Fibroblast of pulmonary artery (primary cell): ENCODE results near the gene GUCY1A1.

Experiments used
- DNase-seq: peaks from one replicate; pipeline ENCODE4 v3.0.0-alpha.2; 2010; ENCODE audit warnings: low read depth
- H3K4me3 ChIP-seq: replicated peaks from 2 replicates; pipeline ENCODE4 v1.5.1; 2011; ENCODE audit warnings: low read depth, mild to moderate bottlenecking, control low read depth, low read length, moderate library complexity
- CTCF ChIP-seq: IDR thresholded peaks from 2 replicates; pipeline ENCODE4 v1.5.1; 2011; ENCODE audit warnings: mild to moderate bottlenecking, control low read depth, low read length, inconsistent platforms; ENCODE audit errors: missing control alignments

The GUCY1A1 gene

GRCh38 chr4:155701827-155702226 is 35.2 kb downstream of the GUCY1A1 start:
- H3K4me3 ChIP-seq = no peak overlapping the region
- TF ChIP-seq CTCF = no peak
- DNase-seq = no peak

- H3K4me3 ChIP-seq = no peak overlapping the region
- TF ChIP-seq CTCF = no peak
- DNase-seq = no peak
Observed at GRCh38 chr4:155703486-155704247, 37.0 kb downstream of the GUCY1A1 start.

GRCh38 chr4:155704841-155705404 is 38.3 kb downstream of the GUCY1A1 start:
- H3K4me3 ChIP-seq = no peak overlapping the region
- no peak for TF ChIP-seq CTCF
- no peak for DNase-seq

- DNase-seq = peak; percentile 36
- H3K4me3 ChIP-seq = no peak overlapping the region
Observed at GRCh38 chr4:155705664-155706063, 39.0 kb downstream of the GUCY1A1 start.

GRCh38 chr4:155706147-155706546 is 39.5 kb downstream of the GUCY1A1 start:
- no peak for TF ChIP-seq CTCF
- H3K4me3 ChIP-seq = no peak overlapping the region
- no peak for DNase-seq

More at GRCh38 chr4:155705664-155706063, 39.0 kb downstream of the GUCY1A1 start:
- no peak for TF ChIP-seq CTCF

- no peak for DNase-seq
- no peak for TF ChIP-seq CTCF
- no peak overlapping the region for H3K4me3 ChIP-seq
Observed at GRCh38 chr4:155707251-155707650, 40.6 kb downstream of the GUCY1A1 start.

GRCh38 chr4:155708782-155709181 is 42.1 kb downstream of the GUCY1A1 start:
- TF ChIP-seq CTCF = no peak
- no peak overlapping the region for H3K4me3 ChIP-seq
- no peak for DNase-seq
